BE2C (cell line): Measurements from ENCODE around the gene HMGCS2.

Source experiments
- DNase-seq: peaks from one replicate; pipeline ENCODE4 v3.0.0-alpha.2; 2020
- H3K27me3 ChIP-seq: fragments of 250-450 bp; sonication (Bioruptor Pico); 2 replicates; pipeline ENCODE4 v1.5.1; 2020; ENCODE audit warnings: mild to moderate bottlenecking
- H3K36me3 ChIP-seq: fragments of 250-450 bp; sonication (Bioruptor Pico); 2 replicates; pipeline ENCODE4 v1.5.1; 2020; ENCODE audit warnings: mild to moderate bottlenecking
- H3K4me1 ChIP-seq: fragments of 250-450 bp; sonication (Bioruptor Pico); 2 replicates; pipeline ENCODE4 v1.5.1; 2020
- H3K4me3 ChIP-seq: 2 replicates; pipeline ENCODE4 v1.5.1; 2011; ENCODE audit warnings: low read depth, low read length
- H3K9me3 ChIP-seq: fragments of 250-450 bp; sonication (Bioruptor Pico); 2 replicates; pipeline ENCODE4 v1.5.1; 2020
- TF ChIP-seq, protein P1 (sequence below): IDR thresholded peaks from 2 replicates; pipeline ENCODE4 v1.5.1; 2012; ENCODE audit warnings: mild to moderate bottlenecking, low read depth, low read length

HMGCS2 gene

DNA sequence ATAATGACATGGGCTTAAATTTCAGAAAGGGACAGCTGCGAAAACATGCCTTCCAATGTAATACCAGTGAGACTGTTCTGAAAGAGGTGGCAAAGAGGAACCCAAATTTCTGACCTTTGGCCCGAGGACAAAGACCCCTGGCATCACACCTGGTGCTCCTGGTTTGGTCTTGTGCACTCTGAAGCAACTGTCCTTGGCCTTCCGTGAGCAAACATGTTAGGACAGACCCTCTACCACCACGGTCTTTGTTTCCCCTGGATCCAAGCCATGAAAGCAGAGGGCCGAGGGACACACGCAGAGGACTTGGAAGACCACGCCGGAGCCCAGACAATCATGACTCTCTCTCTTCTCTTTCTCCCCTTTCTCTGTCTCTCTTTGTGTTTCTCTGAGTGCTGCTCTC lies 36.5 kb upstream of the HMGCS2 start:
- no peak for DNase-seq
- no peaks in the 10 kb centered on the region for H3K9me3 ChIP-seq
- no peak overlapping the region for H3K4me3 ChIP-seq
- H3K27me3 ChIP-seq: peaks cover 10% of the 10 kb centered on the region
- H3K36me3 ChIP-seq: no peaks in the 10 kb centered on the region
- no peaks in the 10 kb centered on the region for H3K4me1 ChIP-seq
- TF ChIP-seq, protein P1, sequence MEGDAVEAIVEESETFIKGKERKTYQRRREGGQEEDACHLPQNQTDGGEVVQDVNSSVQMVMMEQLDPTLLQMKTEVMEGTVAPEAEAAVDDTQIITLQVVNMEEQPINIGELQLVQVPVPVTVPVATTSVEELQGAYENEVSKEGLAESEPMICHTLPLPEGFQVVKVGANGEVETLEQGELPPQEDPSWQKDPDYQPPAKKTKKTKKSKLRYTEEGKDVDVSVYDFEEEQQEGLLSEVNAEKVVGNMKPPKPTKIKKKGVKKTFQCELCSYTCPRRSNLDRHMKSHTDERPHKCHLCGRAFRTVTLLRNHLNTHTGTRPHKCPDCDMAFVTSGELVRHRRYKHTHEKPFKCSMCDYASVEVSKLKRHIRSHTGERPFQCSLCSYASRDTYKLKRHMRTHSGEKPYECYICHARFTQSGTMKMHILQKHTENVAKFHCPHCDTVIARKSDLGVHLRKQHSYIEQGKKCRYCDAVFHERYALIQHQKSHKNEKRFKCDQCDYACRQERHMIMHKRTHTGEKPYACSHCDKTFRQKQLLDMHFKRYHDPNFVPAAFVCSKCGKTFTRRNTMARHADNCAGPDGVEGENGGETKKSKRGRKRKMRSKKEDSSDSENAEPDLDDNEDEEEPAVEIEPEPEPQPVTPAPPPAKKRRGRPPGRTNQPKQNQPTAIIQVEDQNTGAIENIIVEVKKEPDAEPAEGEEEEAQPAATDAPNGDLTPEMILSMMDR: no peak

DNA sequence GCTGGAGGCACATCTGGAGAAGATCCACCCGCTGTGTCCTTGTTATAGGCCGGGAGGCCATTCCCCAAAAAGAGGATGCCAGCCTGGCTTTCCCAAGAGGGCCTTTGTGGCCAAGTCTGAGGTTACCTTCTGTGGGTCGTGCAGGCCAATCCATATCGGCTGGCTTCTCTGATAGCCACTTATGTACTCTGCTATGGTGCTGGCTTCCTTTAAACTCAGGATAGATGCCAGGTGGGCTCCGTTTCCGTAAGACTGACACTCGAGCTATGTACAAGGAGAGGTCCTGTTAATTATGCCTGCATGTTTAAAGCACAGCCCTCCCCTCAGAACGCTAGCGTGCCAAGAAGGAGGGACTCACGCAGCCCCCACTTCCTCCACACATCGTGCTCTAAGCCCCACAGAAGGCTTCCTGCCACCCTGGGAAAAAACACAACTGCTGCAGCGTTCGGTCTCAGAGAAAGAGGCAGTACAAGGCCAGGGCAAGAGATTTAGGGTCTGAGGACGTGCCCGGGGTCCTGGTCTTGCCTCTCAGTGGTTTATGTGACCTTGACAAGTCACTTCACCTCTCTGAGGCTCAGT lies 31.0 kb upstream of the HMGCS2 start:
- Histone ChIP-seq H3K36me3 (no peaks in the 10 kb centered on the region), H3K9me3 (no peaks in the 10 kb centered on the region), H3K4me3 (no peak overlapping the region), H3K27me3 (0 out of 2 replicates have a peak, but pooled peaks cover 2% of the 10 kb centered on the region), H3K4me1 (no peaks in the 10 kb centered on the region)
- TF ChIP-seq, protein P1: no peak
- no peak for DNase-seq

DNA sequence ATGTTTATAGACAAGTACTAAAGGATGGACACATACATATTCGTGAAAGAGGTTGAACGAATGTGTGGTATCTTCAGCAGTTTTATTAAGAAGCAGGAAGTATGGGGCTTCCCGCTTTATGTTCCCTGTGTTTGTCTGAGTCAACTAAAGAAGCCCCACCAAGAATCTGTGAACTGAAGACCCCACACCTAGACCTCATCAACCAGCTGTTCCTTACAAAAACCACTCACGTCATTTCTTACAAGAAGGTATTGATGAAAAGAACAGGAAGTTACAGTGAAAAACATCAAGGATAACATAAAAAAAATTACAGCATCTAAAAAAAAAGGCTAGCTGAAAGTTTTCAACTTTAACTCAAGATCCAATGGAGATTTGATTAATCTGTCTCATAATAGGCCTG lies 30.3 kb upstream of the HMGCS2 start:
- no peaks in the 10 kb centered on the region for H3K9me3 ChIP-seq
- no peak for DNase-seq
- no peaks in the 10 kb centered on the region for H3K27me3 ChIP-seq
- TF ChIP-seq, protein P1: no peak
- H3K4me1 ChIP-seq: no peaks in the 10 kb centered on the region
- H3K36me3 ChIP-seq: no peaks in the 10 kb centered on the region
- H3K4me3 ChIP-seq: no peak overlapping the region

DNA sequence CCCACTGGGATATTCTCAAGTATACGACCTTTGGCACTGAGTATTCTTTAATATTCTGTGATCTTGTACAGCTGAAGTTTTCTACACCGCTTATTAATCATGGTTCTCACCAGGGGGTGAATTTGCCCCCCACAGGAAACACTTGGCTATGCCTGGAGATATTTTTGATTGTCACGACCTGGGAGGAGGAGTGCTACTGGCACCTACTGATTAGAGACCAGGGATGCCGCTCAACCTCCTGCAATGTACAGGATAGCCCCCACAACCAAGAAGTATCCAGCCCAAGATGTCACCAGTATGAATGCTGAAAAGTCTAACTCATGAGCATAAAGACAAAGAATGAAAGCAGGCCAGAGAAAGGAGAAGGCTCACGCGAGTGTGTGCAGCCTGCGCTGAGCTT lies 28.9 kb upstream of the HMGCS2 start:
- Histone ChIP-seq H3K4me1 (no peaks in the 10 kb centered on the region), H3K9me3 (no peaks in the 10 kb centered on the region), H3K27me3 (no peaks in the 10 kb centered on the region), H3K4me3 (no peak overlapping the region), H3K36me3 (no peaks in the 10 kb centered on the region)
- TF ChIP-seq, protein P1: no peak
- DNase-seq: no peak

DNA sequence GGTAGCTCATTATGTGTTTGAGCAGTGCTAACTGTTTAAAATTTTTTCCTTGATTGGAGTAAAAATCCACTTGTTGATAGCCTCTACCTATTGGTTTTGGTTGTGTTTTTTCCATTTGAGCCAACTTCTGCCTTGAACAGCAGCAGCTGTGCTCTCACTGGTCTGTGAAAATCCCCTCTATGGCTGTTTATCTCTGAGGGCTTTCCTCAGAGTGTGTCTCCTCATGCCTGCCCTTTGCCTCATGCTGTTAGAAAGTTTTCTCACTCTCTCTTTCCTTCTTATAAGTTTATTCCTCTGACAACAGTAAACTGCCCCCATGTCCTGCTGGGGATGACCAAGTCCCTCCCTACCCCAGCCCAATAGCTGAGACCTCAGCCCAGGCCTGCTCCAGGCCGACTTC lies 28.5 kb upstream of the HMGCS2 start:
- Histone ChIP-seq H3K36me3 (no peaks in the 10 kb centered on the region), H3K9me3 (no peaks in the 10 kb centered on the region), H3K4me3 (no peak overlapping the region), H3K27me3 (no peaks in the 10 kb centered on the region), H3K4me1 (no peaks in the 10 kb centered on the region)
- TF ChIP-seq, protein P1: no peak
- no peak for DNase-seq

DNA sequence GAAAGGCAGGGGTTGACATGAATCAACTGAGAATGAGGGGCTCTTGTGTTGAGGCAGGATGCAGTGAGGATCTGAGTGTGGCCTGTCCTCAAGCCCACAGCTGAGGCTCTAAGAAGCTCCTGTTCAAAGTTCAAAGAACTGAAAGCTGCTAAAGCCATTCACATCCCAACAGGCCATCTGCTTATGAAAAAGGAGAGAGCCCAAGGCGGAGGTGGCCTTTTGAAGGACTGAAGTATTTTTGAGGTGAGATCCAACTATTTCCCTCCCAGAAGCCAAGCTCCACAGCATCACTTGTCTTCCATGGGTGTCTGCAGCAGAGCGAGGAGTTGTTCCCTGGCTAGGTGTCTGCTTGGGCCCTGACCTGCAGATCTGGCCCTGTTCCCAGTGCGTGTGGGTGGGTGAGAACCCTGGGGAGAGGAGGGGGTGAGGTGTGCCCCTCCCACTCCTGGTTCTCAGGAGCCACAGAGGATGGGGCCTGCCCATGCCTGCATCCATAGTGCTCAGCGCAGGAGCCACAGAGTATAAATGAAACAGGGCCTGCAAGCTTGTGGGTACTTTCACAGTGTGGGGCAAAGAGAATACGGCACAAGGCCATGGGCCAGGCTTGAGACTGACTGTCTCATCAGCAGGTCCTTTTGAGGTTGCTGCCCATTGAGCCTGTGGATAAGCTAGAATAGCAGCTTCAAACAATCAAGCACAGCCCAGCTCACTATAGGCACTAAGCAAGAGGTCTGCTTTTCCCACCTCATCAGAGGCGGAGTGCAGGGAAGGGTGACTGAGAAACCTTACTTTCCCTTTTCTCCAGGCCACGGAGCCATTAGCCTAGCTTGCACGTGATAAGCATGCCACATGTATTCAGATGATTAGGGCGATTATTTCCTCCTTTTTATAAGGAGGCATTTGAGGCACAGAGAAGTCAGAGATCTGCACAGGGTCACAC lies 26.8 kb upstream of the HMGCS2 start:
- H3K4me3 ChIP-seq: no peak overlapping the region
- no peak for DNase-seq
- no peaks in the 10 kb centered on the region for H3K9me3 ChIP-seq
- 0 out of 2 replicates have a peak, but pooled peaks cover 5% of the 10 kb centered on the region for H3K27me3 ChIP-seq
- TF ChIP-seq, protein P1: no peak
- H3K36me3 ChIP-seq: no peaks in the 10 kb centered on the region
- no peaks in the 10 kb centered on the region for H3K4me1 ChIP-seq
